ENCODE results near the gene RABGAP1L.

GRCh38 chr1:174795806-174796205 lies 636.5 kb downstream of the RABGAP1L start:
- TF ChIP-seq GATA1 (IDR thresholded peaks at IDR 0.05; ENCODE audit: low read depth, low read length), result no peak
- no peak for TF ChIP-seq POLR2A (IDR thresholded peaks at IDR 0.05; ENCODE audit: low read length)

Data from erythroblast (primary cell).